Upper lobe of left lung (tissue), 4 donors: ENCODE measurements around the gene AFF3.

Source experiments
- EP300 ChIP-seq, 4 donors: sonication (generic); formaldehyde crosslinking; IDR thresholded peaks; one replicate each; pipeline ENCODE4 v1.5.1; 2017; ENCODE audit warnings: antibody characterized with exemption in 4 of 4, control low read depth in 2 of 4
- TF ChIP-seq, protein P1 (sequence below), 6 experiments: fragments of 450-650 bp in 4 of 6; fragments of 200-600 bp in 2 of 6; sonication (generic) in 2 of 6; IDR thresholded peaks; one replicate each; pipeline ENCODE4 v1.5.1; 2016 to 2019; ENCODE audit warnings: antibody characterized with exemption in 6 of 6

DNA sequence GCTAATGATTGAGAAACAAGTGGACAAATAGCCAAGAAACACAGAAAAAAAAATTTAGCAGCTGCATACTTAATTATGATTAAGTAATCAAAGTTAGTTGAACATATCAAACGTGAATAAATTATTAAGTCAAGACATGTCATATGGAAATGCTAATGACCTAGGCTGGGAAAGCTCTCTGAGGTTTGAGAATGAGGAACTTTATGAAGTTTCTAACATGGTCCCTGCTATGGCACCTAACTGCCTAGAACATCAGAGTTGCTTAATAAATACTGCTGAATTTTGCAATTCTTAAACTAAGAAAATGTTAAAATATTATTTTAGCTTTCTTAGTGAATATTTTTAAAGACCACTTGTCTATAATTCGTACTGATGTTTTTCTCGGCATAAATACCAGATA, 99.8 kb downstream of the AFF3 start:
- TF ChIP-seq, protein P1, sequence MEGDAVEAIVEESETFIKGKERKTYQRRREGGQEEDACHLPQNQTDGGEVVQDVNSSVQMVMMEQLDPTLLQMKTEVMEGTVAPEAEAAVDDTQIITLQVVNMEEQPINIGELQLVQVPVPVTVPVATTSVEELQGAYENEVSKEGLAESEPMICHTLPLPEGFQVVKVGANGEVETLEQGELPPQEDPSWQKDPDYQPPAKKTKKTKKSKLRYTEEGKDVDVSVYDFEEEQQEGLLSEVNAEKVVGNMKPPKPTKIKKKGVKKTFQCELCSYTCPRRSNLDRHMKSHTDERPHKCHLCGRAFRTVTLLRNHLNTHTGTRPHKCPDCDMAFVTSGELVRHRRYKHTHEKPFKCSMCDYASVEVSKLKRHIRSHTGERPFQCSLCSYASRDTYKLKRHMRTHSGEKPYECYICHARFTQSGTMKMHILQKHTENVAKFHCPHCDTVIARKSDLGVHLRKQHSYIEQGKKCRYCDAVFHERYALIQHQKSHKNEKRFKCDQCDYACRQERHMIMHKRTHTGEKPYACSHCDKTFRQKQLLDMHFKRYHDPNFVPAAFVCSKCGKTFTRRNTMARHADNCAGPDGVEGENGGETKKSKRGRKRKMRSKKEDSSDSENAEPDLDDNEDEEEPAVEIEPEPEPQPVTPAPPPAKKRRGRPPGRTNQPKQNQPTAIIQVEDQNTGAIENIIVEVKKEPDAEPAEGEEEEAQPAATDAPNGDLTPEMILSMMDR (IDR thresholded peaks at IDR 0.05), result no peak
- TF ChIP-seq EP300 (IDR thresholded peaks at IDR 0.05), result no peak
